H1 (cell line): Measurements from ENCODE around the gene OR52E5. TPM values are rescaled to one million over a fixed set of nuclear protein-coding genes. Genes with fewer than 3 reads are reported as not detected.

ENCODE experiments used
- CTCF ChIA-PET: fragments of 300-600 bp; sonication (Branson Sonifier 250); formaldehyde crosslinking; loops from one replicate; lab custom pipeline; 2021; ENCODE audit not compliant: partially characterized antibody; lab: Charles Lee
- POLR2A ChIA-PET: fragments of 300-600 bp; sonication (Branson Sonifier 250); formaldehyde crosslinking; loops from one replicate; lab custom pipeline; 2021; ENCODE audit warnings: inconsistent platforms; ENCODE audit not compliant: partially characterized antibody; lab: Charles Lee
- DNase-seq, 2 experiments: peaks; one replicate each; pipeline versions ENCODE4 v3.0.0 to v3.0.0-alpha.2; 2010 to 2022; ENCODE audit warnings: low spot score in 2 of 2, low read depth in 1 of 2, mixed read lengths in 1 of 2
- FAIRE-seq: peaks from 2 replicates; lab custom pipeline; 2011; peaks lifted over from hg19 to GRCh38; lab: Jason Lieb, UNC
- H2AFZ ChIP-seq: 2 replicates; pipeline ENCODE4 v1.8.1; 2012; ENCODE audit warnings: low read length, inconsistent platforms
- H2AK5ac ChIP-seq: 2 replicates; pipeline ENCODE4 v1.6.1; 2013; ENCODE audit warnings: low read depth, low read length
- H2BK120ac ChIP-seq: replicated peaks from 2 replicates; pipeline ENCODE3; 2013; ENCODE audit warnings: low read depth, low read length, inconsistent platforms
- H2BK12ac ChIP-seq: 2 replicates; pipeline ENCODE4 v1.6.1; 2013; ENCODE audit warnings: low read depth, low read length
- H2BK15ac ChIP-seq: 2 replicates; pipeline ENCODE4 v1.6.1; 2013; ENCODE audit warnings: low read length
- H2BK20ac ChIP-seq: 2 replicates; pipeline ENCODE4 v1.6.1; 2013; ENCODE audit warnings: low read length
- H2BK5ac ChIP-seq: 2 replicates; pipeline ENCODE4 v1.6.1; 2013; ENCODE audit warnings: low read depth, low read length
- H3K14ac ChIP-seq: 2 replicates; pipeline ENCODE4 v1.6.1; 2013; ENCODE audit warnings: inconsistent platforms; ENCODE audit not compliant: insufficient read length
- H3K18ac ChIP-seq: 2 replicates; pipeline ENCODE4 v1.6.1; 2013; ENCODE audit warnings: low read length; ENCODE audit errors: extremely low read depth
- H3K23ac ChIP-seq: 2 replicates; pipeline ENCODE4 v1.6.1; 2013; ENCODE audit warnings: inconsistent platforms; ENCODE audit not compliant: insufficient read length
- H3K23me2 ChIP-seq: 2 replicates; pipeline ENCODE4 v1.6.1; 2013; ENCODE audit warnings: low read depth, low read length
- H3K27ac ChIP-seq: 2 replicates; pipeline ENCODE4 v1.6.1; 2011; ENCODE audit warnings: low read depth, low read length, inconsistent platforms
- H3K27me3 ChIP-seq, 4 experiments: replicated peaks in 1 of 4; 1 replicate in 1 of 4; 2 replicates in 3 of 4; pipeline versions ENCODE4 v1.6.1 to v1.8.1; 2011 to 2013; ENCODE audit warnings: low read length in 3 of 4, mild to moderate bottlenecking in 3 of 4, inconsistent platforms in 2 of 4, mixed read lengths in 2 of 4, moderate library complexity in 1 of 4; ENCODE audit not compliant: control insufficient read depth in 3 of 4, insufficient read depth in 3 of 4; ENCODE audit errors: extremely low read depth in 1 of 4
- H3K36me3 ChIP-seq, 4 experiments: 2 replicates each; pipeline versions ENCODE4 v1.6.1 to v1.8.1; 2011 to 2013; ENCODE audit warnings: mild to moderate bottlenecking in 4 of 4, low read length in 3 of 4, moderate library complexity in 2 of 4, control low read depth in 1 of 4, inconsistent platforms in 1 of 4; ENCODE audit not compliant: insufficient read depth in 4 of 4, control insufficient read depth in 2 of 4
- H3K4ac ChIP-seq: replicated peaks from 2 replicates; pipeline ENCODE3; 2013; ENCODE audit warnings: low read length, low read depth, mixed read lengths, inconsistent platforms; ENCODE audit not compliant: insufficient read length
- H3K4me1 ChIP-seq, 4 experiments: replicated peaks in 1 of 4; 1 replicate in 1 of 4; 2 replicates in 3 of 4; pipeline versions ENCODE4 v1.6.1 to v1.8.1; 2011 to 2013; ENCODE audit warnings: low read length in 3 of 4, inconsistent platforms in 2 of 4, mixed read lengths in 1 of 4; ENCODE audit not compliant: insufficient read depth in 4 of 4, control insufficient read depth in 3 of 4
- H3K4me2 ChIP-seq, 2 experiments: 2 replicates each; pipeline versions ENCODE4 v1.6.1 to v1.8.1; 2011 to 2013; ENCODE audit warnings: low read depth in 2 of 2, low read length in 2 of 2, control low read depth in 1 of 2, inconsistent platforms in 1 of 2, mild to moderate bottlenecking in 1 of 2; ENCODE audit not compliant: insufficient read depth in 1 of 2
- H3K4me3 ChIP-seq, 4 experiments: fragments of 200-600, 300-600 bp in 1 of 4; sonication (generic), shearing (Covaris generic), sonication (Bioruptor Twin) in 1 of 4; 2 replicates each; pipeline versions ENCODE4 v1.5.1 to v1.8.1; 2011 to 2016; ENCODE audit warnings: low read length in 4 of 4, low read depth in 3 of 4, control low read depth in 2 of 4, inconsistent platforms in 2 of 4, mild to moderate bottlenecking in 2 of 4, mixed read lengths in 1 of 4, moderate library complexity in 1 of 4; ENCODE audit not compliant: insufficient read depth in 2 of 4; ENCODE audit errors: extremely low read depth in 1 of 4
- H3K56ac ChIP-seq: replicated peaks from 2 replicates; pipeline ENCODE3; 2013; ENCODE audit warnings: low read depth, mild to moderate bottlenecking, mixed read lengths, low read length, inconsistent platforms; ENCODE audit not compliant: insufficient read length
- H3K79me1 ChIP-seq: 2 replicates; pipeline ENCODE4 v1.6.1; 2013; ENCODE audit warnings: low read depth, low read length, control low read depth
- H3K79me2 ChIP-seq, 2 experiments: 2 replicates each; pipeline versions ENCODE4 v1.6.1 to v1.8.1; 2012 to 2013; ENCODE audit warnings: low read length in 2 of 2, mild to moderate bottlenecking in 2 of 2, inconsistent platforms in 1 of 2; ENCODE audit not compliant: insufficient read depth in 2 of 2, control insufficient read depth in 1 of 2
- H3K9ac ChIP-seq, 4 experiments: replicated peaks in 1 of 4; 1 replicate in 1 of 4; 2 replicates in 3 of 4; pipeline versions ENCODE4 v1.6.1 to v1.8.1; 2011 to 2013; ENCODE audit warnings: low read depth in 3 of 4, low read length in 3 of 4, control low read depth in 2 of 4, mild to moderate bottlenecking in 2 of 4, moderate library complexity in 2 of 4, inconsistent platforms in 1 of 4; ENCODE audit errors: extremely low read depth in 1 of 4
- H3K9me3 ChIP-seq, 2 experiments: 2 replicates each; pipeline versions ENCODE4 v1.6.1 to v1.8.1; 2012 to 2013; ENCODE audit warnings: mild to moderate bottlenecking in 2 of 2, moderate library complexity in 2 of 2, control low read depth in 1 of 2, inconsistent platforms in 1 of 2, low read depth in 1 of 2, low read length in 1 of 2, mixed read lengths in 1 of 2; ENCODE audit not compliant: insufficient read depth in 2 of 2
- H4K20me1 ChIP-seq, 2 experiments: replicated peaks in 1 of 2; 2 replicates each; pipeline versions ENCODE3 to v1.8.1; 2011 to 2013; ENCODE audit warnings: inconsistent platforms in 2 of 2, low read length in 2 of 2, mild to moderate bottlenecking in 1 of 2; ENCODE audit not compliant: insufficient read depth in 2 of 2, control insufficient read depth in 1 of 2
- H4K5ac ChIP-seq: 2 replicates; pipeline ENCODE4 v1.6.1; 2013; ENCODE audit warnings: low read length, low read depth, mixed read lengths, inconsistent platforms; ENCODE audit not compliant: insufficient read length
- H4K8ac ChIP-seq: 2 replicates; pipeline ENCODE4 v1.8.0; 2013; ENCODE audit warnings: mild to moderate bottlenecking, moderate library complexity, low read length, inconsistent platforms; ENCODE audit not compliant: insufficient read depth; ENCODE audit errors: extremely low read depth
- H4K91ac ChIP-seq: replicated peaks from 2 replicates; pipeline ENCODE3; 2013; ENCODE audit warnings: low read length, mixed read lengths, inconsistent platforms; ENCODE audit not compliant: insufficient read length
- CBX5 ChIP-seq: fragments of 300-800, 300-1000 bp; sonication (generic); IDR thresholded peaks from 2 replicates; pipeline ENCODE4 v1.7.1; 2016; ENCODE audit warnings: antibody characterized with exemption, low read length, low read depth
- NANOG ChIP-seq: IDR thresholded peaks from 2 replicates; pipeline ENCODE4 v1.6.1; 2011; ENCODE audit warnings: low read length, low read depth, mild to moderate bottlenecking, inconsistent platforms; ENCODE audit not compliant: insufficient read depth, poor library complexity, severe bottlenecking
- WGBS, 2 experiments: shearing (Covaris generic) in 1 of 2; methylation state at CpG; one replicate each; pipeline versions ENCODE4 v1.1.6 to v1.1.7; 2013 to 2015; ENCODE audit warnings: low lambda C conversion rate in 2 of 2, mixed read lengths in 2 of 2, inconsistent platforms in 1 of 2, low coverage in 1 of 2, missing lambda C conversion rate in 1 of 2; ENCODE audit not compliant: insufficient replicate concordance in 2 of 2, insufficient coverage in 1 of 2, insufficient read length in 1 of 2; ENCODE audit errors: extremely low coverage in 1 of 2, missing lambda C conversion rate in 1 of 2; 5-methylcytosine and 5-hydroxymethylcytosine counted together
- polyA plus RNA-seq, 7 experiments: library from polyadenylated mRNA; depleted of rRNA in 3 of 7; stranded (reverse) in 5 of 7; unstranded in 2 of 7; fragments of >200 nt in 5 of 7; fragments of 200-250 nt in 2 of 7; gene quantifications; 1 replicate in 5 of 7; 2 replicates in 1 of 7; 4 replicates in 1 of 7; pipeline versions ENCODE4 v1.2.1 to v1.2.3, GENCODE V29; 2011 to 2013; ENCODE audit warnings: missing spikeins in 2 of 7, mixed read lengths in 2 of 7
- total RNA-seq: library from RNA; stranded (reverse); fragmentation: NEBNext Ultra II Directional; extraction: Animal tissue kit (Norgen Biotek cat#: 25700); gene quantifications from 2 replicates; pipeline ENCODE4 v1.2.1, GENCODE V29; 2021

OR52E5 gene
- total and polyA plus RNA-seq, 2 of the 8 experiments (the other 6 are each of a cell fraction or from before 2014, with no cell fraction given), result not detected

GRCh38 chr11:5932671-5933070, 39.7 kb downstream of the OR52E5 start:
- Histone ChIP-seq H3K14ac (no peak overlapping the region), H2BK120ac (no peak overlapping the region), H3K27me3 (no peaks in the 10 kb centered on the region; a peak in 2 of 7 replicates), H4K5ac (no peak overlapping the region), H3K27ac (no peak overlapping the region), H3K18ac (no peak overlapping the region), H2AFZ (no peak overlapping the region), H3K23ac (no peak overlapping the region), H4K91ac (no peak overlapping the region), H3K4me3 (no peak overlapping the region), H2AK5ac (no peak overlapping the region), H2BK12ac (no peak overlapping the region), H3K36me3 (no peaks in the 10 kb centered on the region), H3K9ac (no peak overlapping the region), H2BK20ac (no peak overlapping the region), H3K23me2 (0 out of 2 replicates have a peak, but pooled peaks cover 1% of the 10 kb centered on the region), H2BK15ac (no peak overlapping the region), H3K9me3 (peaks cover 0 to 10% of the 10 kb centered on the region in 2 experiments; a peak in 2 of 4 replicates), H4K8ac (no peak overlapping the region), H3K4ac (no peak overlapping the region), H3K4me1 (no peaks in the 10 kb centered on the region), H3K79me2 (no peaks in the 10 kb centered on the region), H3K4me2 (no peak overlapping the region), H3K79me1 (no peaks in the 10 kb centered on the region), H4K20me1 (no peaks in the 10 kb centered on the region), H2BK5ac (no peak overlapping the region), H3K56ac (no peak overlapping the region)
- no peak for FAIRE-seq
- POLR2A ChIA-PET, result no interaction called here
- CTCF ChIA-PET, result no interaction called here
- no peak for DNase-seq
- 93% methylated on average over 11 of the region's 11 CpGs; no CpG with 5 or more reads in 1 of the 2 experiments for WGBS, 2 experiments
- no peak for TF ChIP-seq CBX5
- no peak for TF ChIP-seq NANOG
